ENCODE data around the gene CTPS2. TPM values are rescaled to one million over a fixed set of nuclear protein-coding genes. Genes with fewer than 3 reads are reported as not detected.

Gene CTPS2
- total and polyA plus RNA-seq, 2 donors from 2014 or later, result 5.9 to 13.7 TPM

GRCh38 chrX:16589826-16590225, 122.6 kb downstream of the CTPS2 start:
- Histone ChIP-seq H3K9me3 (ENCODE audit: control insufficient read depth in 2 of 3, insufficient read depth in 1 of 3, low read length in 3 of 3) (no peaks in the 10 kb centered on the region), H3K27ac (ENCODE audit: low read depth in 2 of 2, low read length in 2 of 2) (no peak overlapping the region), H3K36me3 (ENCODE audit: control insufficient read depth in 2 of 3, insufficient read depth in 3 of 3, low read length in 3 of 3) (peaks cover 0 to 4% (median 2%) of the 10 kb centered on the region in 3 donors), H3K4me1 (ENCODE audit: control insufficient read depth in 2 of 3, insufficient read depth in 2 of 3, low read depth in 1 of 3, low read length in 3 of 3) (no peaks in the 10 kb centered on the region), H3K9ac (ENCODE audit: low read length in 3 of 3) (no peak overlapping the region), H3K27me3 (ENCODE audit: control insufficient read depth, insufficient read depth, low read length) (no peaks in the 10 kb centered on the region), H3K4me3 (ENCODE audit: low read length in 3 of 3) (no peak overlapping the region)
- FAIRE-seq (no peak), DNase-seq (no peak)
- no peak for TF ChIP-seq CTCF (IDR thresholded peaks at IDR 0.05; ENCODE audit: borderline replicate concordance, extremely low read depth, insufficient read depth)
- intact Hi-C loops (cut with DNase I), result no loop called here

- no peak for DNase-seq
- H3K36me3 ChIP-seq (ENCODE audit: control insufficient read depth in 2 of 3, insufficient read depth in 3 of 3, low read length in 3 of 3), result peaks cover 0 to 4% (median 2%) of the 10 kb centered on the region in 3 donors
- intact Hi-C loops (cut with DNase I), result no loop called here
- FAIRE-seq, result no peak
- no peaks in the 10 kb centered on the region for H3K27me3 ChIP-seq (ENCODE audit: control insufficient read depth, insufficient read depth, low read length)
- H3K27ac ChIP-seq (ENCODE audit: low read depth in 2 of 2, low read length in 2 of 2), result no peak overlapping the region
- TF ChIP-seq CTCF (IDR thresholded peaks at IDR 0.05; ENCODE audit: borderline replicate concordance, extremely low read depth, insufficient read depth), result no peak
- no peaks in the 10 kb centered on the region for H3K9me3 ChIP-seq (ENCODE audit: control insufficient read depth in 2 of 3, insufficient read depth in 1 of 3, low read length in 3 of 3)
- H3K4me3 ChIP-seq (ENCODE audit: low read length in 3 of 3), result no peak overlapping the region
- no peak overlapping the region for H3K9ac ChIP-seq (ENCODE audit: low read length in 3 of 3)
- H3K4me1 ChIP-seq (ENCODE audit: control insufficient read depth in 2 of 3, insufficient read depth in 2 of 3, low read depth in 1 of 3, low read length in 3 of 3), result no peaks in the 10 kb centered on the region
These were observed 123.3 kb downstream of the CTPS2 start for GRCh38 chrX:16589211-16589610.

- TF ChIP-seq CTCF (IDR thresholded peaks at IDR 0.05; ENCODE audit: borderline replicate concordance, extremely low read depth, insufficient read depth), result no peak
- FAIRE-seq, result no peak
These were observed 124.2 kb downstream of the CTPS2 start for GRCh38 chrX:16588266-16588665.

GRCh38 chrX:16587836-16588235, 124.6 kb downstream of the CTPS2 start:
- no peaks in the 10 kb centered on the region for H3K9me3 ChIP-seq (ENCODE audit: control insufficient read depth in 2 of 3, insufficient read depth in 1 of 3, low read length in 3 of 3)
- no peak overlapping the region for H3K9ac ChIP-seq (ENCODE audit: low read length in 3 of 3)
- H3K4me3 ChIP-seq (ENCODE audit: low read length in 3 of 3), result no peak overlapping the region
- peaks cover 0 to 4% (median 2%) of the 10 kb centered on the region in 3 donors for H3K36me3 ChIP-seq (ENCODE audit: control insufficient read depth in 2 of 3, insufficient read depth in 3 of 3, low read length in 3 of 3)
- no peak for FAIRE-seq
- intact Hi-C loops (cut with DNase I), result no loop called here
- H3K27ac ChIP-seq (ENCODE audit: low read depth in 2 of 2, low read length in 2 of 2), result no peak overlapping the region
- no peak for TF ChIP-seq CTCF (IDR thresholded peaks at IDR 0.05; ENCODE audit: borderline replicate concordance, extremely low read depth, insufficient read depth)
- no peaks in the 10 kb centered on the region for H3K4me1 ChIP-seq (ENCODE audit: control insufficient read depth in 2 of 3, insufficient read depth in 2 of 3, low read depth in 1 of 3, low read length in 3 of 3)
- no peak for DNase-seq
- no peaks in the 10 kb centered on the region for H3K27me3 ChIP-seq (ENCODE audit: control insufficient read depth, insufficient read depth, low read length)

More at GRCh38 chrX:16588266-16588665, 124.2 kb downstream of the CTPS2 start:
- Histone ChIP-seq H3K27ac (ENCODE audit: low read depth in 2 of 2, low read length in 2 of 2) (no peak overlapping the region), H3K9me3 (ENCODE audit: control insufficient read depth in 2 of 3, insufficient read depth in 1 of 3, low read length in 3 of 3) (no peaks in the 10 kb centered on the region), H3K4me1 (ENCODE audit: control insufficient read depth in 2 of 3, insufficient read depth in 2 of 3, low read depth in 1 of 3, low read length in 3 of 3) (no peaks in the 10 kb centered on the region), H3K4me3 (ENCODE audit: low read length in 3 of 3) (no peak overlapping the region), H3K36me3 (ENCODE audit: control insufficient read depth in 2 of 3, insufficient read depth in 3 of 3, low read length in 3 of 3) (peaks cover 0 to 4% (median 2%) of the 10 kb centered on the region in 3 donors), H3K9ac (ENCODE audit: low read length in 3 of 3) (no peak overlapping the region), H3K27me3 (ENCODE audit: control insufficient read depth, insufficient read depth, low read length) (no peaks in the 10 kb centered on the region)
- intact Hi-C loops (cut with DNase I), result no loop called here
- no peak for DNase-seq

All from kidney (tissue), 14 donors.